HG03103 (cell line): ENCODE data around the gene EXOC1L.

Source experiments
- ATAC-seq: cut with Tn5 transposase; IDR thresholded peaks from one replicate; pipeline ENCODE4 v1.9.1; 2021; ENCODE audit warnings: low read depth; ENCODE audit not compliant: unreplicated experiment

Gene EXOC1L

DNA sequence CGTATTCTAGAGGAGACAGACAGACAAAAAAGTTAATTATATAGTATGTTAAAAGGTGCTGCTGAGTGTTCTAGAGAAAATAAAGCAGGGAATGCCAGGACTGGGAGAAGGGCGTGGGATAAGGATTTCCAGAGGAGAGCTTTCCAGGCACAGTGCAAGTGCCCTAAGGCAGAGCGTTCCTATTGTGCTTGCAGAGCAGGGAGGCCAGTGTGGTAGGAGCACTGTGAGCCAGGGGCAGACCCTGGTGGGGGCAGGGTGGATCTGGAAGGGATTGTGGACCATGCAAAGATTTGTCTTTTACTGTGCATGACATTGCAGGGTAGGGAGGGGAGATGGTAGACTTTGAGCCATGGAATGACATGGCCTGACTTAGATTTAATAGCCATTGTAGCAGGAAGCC is 59.6 kb downstream of the EXOC1L start:
- ATAC-seq = no peak

- ATAC-seq = no peak
These were observed 61.2 kb downstream of the EXOC1L start for GRCh38 chr4:55880652-55881280.

DNA sequence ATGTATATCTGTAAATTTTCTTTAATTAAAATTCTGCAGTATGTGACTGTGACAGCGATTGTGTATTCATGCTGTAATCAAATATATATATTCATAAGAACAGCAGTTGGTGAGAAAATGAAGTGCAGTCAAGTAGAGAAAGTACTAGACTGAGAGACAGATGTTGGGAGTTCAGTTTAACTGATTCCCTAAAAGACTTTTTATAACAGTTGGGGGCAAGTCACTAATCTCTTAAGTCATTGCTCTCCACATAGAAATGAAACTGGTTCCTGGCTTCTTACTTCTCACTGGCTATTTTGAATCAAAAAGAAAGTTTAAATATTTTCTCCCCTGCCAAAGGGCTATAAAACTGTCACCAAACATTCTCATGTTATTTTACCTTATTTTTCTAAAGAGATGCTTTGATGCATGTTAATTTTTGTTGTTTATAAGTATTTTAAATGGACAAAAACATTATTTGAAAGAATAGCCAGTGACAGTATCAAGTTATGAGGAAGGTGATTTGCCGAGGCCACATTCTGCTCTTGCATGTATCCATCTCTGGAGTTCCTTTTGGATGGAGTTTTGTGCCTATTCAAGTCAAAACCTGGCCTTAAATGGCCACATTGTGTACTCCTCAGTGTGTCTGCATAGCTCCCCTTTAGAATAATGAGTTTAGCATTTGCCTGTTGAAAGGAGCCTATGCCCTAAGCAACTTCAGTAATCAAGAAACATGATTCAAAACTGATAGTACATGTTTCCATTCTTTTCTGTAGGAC is 64.7 kb downstream of the EXOC1L start:
- ATAC-seq = no peak

- no peak for ATAC-seq
These were observed 65.2 kb downstream of the EXOC1L start for GRCh38 chr4:55884851-55885219.
